ENCODE measurements around the gene CYB5R3.

Gene CYB5R3

DNA sequence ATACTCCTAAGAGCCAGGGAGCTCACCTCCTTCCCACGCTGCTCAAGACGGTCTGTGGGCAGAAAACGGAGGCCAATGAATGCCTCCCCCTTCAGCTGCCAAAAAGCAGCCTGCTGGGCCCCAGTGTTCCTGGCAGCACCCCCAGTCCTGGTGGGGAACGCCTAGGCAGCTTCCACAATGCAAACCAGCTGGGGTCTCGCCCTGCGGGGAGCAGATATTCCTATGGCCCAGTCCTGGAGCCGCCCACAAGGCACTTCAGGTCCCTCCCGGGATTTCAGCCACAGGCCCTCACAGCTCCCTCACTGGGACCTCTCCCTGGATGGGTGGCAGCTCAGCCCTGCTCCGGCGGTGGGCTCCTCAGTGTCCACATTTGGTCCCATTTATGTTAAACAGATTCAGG is 42.2 kb upstream of the CYB5R3 start:
- TF ChIP-seq CSDC2 (CRISPR knock-in tag; IDR thresholded peaks at IDR 0.05) (no peak), RARB (CRISPR knock-in tag; IDR thresholded peaks at IDR 0.05) (no peak), ZNF565 (CRISPR knock-in tag; conservative IDR thresholded peaks at IDR 0.05; ENCODE audit: low read depth) (no peak), GLIS3 (CRISPR knock-in tag; IDR thresholded peaks at IDR 0.05) (no peak), ZNF70 (CRISPR knock-in tag; IDR thresholded peaks at IDR 0.05) (no peak)
- TF ChIP-seq, protein P1, sequence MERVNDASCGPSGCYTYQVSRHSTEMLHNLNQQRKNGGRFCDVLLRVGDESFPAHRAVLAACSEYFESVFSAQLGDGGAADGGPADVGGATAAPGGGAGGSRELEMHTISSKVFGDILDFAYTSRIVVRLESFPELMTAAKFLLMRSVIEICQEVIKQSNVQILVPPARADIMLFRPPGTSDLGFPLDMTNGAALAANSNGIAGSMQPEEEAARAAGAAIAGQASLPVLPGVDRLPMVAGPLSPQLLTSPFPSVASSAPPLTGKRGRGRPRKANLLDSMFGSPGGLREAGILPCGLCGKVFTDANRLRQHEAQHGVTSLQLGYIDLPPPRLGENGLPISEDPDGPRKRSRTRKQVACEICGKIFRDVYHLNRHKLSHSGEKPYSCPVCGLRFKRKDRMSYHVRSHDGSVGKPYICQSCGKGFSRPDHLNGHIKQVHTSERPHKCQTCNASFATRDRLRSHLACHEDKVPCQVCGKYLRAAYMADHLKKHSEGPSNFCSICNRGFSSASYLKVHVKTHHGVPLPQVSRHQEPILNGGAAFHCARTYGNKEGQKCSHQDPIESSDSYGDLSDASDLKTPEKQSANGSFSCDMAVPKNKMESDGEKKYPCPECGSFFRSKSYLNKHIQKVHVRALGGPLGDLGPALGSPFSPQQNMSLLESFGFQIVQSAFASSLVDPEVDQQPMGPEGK (CRISPR knock-in tag; IDR thresholded peaks at IDR 0.05; ENCODE audit: borderline replicate concordance) = no peak
- TF ChIP-seq, protein P2, sequence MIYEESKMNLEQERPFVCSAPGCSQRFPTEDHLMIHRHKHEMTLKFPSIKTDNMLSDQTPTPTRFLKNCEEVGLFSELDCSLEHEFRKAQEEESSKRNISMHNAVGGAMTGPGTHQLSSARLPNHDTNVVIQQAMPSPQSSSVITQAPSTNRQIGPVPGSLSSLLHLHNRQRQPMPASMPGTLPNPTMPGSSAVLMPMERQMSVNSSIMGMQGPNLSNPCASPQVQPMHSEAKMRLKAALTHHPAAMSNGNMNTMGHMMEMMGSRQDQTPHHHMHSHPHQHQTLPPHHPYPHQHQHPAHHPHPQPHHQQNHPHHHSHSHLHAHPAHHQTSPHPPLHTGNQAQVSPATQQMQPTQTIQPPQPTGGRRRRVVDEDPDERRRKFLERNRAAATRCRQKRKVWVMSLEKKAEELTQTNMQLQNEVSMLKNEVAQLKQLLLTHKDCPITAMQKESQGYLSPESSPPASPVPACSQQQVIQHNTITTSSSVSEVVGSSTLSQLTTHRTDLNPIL (CRISPR knock-in tag; IDR thresholded peaks at IDR 0.05; ENCODE audit: low read depth) = no peak
- ATAC-seq = no peak

DNA sequence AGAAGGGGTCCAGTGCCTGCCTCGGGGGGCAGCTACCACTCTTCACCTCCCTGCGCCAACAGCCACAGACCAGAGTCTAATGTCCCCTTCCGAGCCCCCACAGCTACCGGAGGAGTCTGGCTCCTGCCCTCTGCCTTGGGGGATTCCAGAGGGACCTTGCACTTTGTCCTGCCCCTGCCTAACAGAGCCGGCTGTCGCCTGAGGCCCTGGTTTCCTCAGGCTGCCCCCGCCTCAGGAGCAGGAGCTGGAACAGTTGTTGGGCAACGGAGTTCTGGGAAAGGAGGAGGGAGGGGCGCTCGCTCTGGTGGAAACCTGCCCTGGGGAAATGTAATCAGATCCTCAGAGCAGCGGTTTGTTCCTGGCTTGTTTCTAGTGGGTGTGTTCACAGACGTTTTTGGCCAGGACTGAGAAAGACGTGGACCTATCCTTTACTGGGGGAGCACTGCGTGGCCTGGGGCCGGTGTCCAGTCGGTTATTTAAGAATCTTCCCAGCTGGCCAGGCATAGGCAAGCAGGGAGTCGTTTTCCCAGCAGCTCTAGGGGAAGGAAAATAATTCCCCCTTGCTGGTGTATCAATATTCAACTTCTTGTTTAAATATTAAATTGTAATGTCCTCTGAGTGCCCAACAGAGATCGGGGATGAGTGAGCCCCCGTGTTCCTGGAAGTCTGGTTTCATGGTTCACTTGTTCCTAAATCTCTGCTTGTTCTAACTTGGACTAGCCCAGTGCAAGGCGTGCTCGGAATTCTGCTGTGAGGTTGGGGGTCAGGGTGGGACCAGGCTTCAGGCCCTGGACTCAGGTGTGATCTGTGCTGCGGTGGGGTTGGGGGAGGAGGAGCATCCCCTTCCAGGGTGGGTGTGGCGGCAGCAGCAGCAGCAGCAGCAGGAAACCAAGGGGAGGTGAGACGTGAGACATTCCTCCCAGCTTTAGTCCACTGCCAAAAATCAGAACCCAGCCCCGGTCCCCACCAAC is 39.3 kb upstream of the CYB5R3 start:
- TF ChIP-seq, protein P3, sequence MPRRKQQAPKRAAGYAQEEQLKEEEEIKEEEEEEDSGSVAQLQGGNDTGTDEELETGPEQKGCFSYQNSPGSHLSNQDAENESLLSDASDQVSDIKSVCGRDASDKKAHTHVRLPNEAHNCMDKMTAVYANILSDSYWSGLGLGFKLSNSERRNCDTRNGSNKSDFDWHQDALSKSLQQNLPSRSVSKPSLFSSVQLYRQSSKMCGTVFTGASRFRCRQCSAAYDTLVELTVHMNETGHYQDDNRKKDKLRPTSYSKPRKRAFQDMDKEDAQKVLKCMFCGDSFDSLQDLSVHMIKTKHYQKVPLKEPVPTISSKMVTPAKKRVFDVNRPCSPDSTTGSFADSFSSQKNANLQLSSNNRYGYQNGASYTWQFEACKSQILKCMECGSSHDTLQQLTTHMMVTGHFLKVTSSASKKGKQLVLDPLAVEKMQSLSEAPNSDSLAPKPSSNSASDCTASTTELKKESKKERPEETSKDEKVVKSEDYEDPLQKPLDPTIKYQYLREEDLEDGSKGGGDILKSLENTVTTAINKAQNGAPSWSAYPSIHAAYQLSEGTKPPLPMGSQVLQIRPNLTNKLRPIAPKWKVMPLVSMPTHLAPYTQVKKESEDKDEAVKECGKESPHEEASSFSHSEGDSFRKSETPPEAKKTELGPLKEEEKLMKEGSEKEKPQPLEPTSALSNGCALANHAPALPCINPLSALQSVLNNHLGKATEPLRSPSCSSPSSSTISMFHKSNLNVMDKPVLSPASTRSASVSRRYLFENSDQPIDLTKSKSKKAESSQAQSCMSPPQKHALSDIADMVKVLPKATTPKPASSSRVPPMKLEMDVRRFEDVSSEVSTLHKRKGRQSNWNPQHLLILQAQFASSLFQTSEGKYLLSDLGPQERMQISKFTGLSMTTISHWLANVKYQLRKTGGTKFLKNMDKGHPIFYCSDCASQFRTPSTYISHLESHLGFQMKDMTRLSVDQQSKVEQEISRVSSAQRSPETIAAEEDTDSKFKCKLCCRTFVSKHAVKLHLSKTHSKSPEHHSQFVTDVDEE (CRISPR knock-in tag; IDR thresholded peaks at IDR 0.05) = no peak
- no peak for TF ChIP-seq ZNF565 (CRISPR knock-in tag; conservative IDR thresholded peaks at IDR 0.05; ENCODE audit: low read depth)
- no peak for TF ChIP-seq ARNTL (CRISPR knock-in tag; IDR thresholded peaks at IDR 0.05; ENCODE audit: borderline replicate concordance, low read depth)
- TF ChIP-seq CSRNP3 (CRISPR knock-in tag; IDR thresholded peaks at IDR 0.05) = no peak
- no peak for TF ChIP-seq ESRRG (CRISPR knock-in tag; IDR thresholded peaks at IDR 0.05)
- TF ChIP-seq ZFP30 (CRISPR knock-in tag; IDR thresholded peaks at IDR 0.05) = no peak
- no peak for TF ChIP-seq BACH2 (CRISPR knock-in tag; IDR thresholded peaks at IDR 0.05; ENCODE audit: borderline replicate concordance)
- no peak for TF ChIP-seq TOX (CRISPR knock-in tag; IDR thresholded peaks at IDR 0.05; ENCODE audit: borderline replicate concordance)
- TF ChIP-seq GLIS3 (CRISPR knock-in tag; IDR thresholded peaks at IDR 0.05) = no peak
- TF ChIP-seq OSR1 (CRISPR knock-in tag; IDR thresholded peaks at IDR 0.05) = no peak
- TF ChIP-seq, protein P2 (CRISPR knock-in tag; IDR thresholded peaks at IDR 0.05; ENCODE audit: low read depth) = no peak
- ATAC-seq = peak; percentile 86

DNA sequence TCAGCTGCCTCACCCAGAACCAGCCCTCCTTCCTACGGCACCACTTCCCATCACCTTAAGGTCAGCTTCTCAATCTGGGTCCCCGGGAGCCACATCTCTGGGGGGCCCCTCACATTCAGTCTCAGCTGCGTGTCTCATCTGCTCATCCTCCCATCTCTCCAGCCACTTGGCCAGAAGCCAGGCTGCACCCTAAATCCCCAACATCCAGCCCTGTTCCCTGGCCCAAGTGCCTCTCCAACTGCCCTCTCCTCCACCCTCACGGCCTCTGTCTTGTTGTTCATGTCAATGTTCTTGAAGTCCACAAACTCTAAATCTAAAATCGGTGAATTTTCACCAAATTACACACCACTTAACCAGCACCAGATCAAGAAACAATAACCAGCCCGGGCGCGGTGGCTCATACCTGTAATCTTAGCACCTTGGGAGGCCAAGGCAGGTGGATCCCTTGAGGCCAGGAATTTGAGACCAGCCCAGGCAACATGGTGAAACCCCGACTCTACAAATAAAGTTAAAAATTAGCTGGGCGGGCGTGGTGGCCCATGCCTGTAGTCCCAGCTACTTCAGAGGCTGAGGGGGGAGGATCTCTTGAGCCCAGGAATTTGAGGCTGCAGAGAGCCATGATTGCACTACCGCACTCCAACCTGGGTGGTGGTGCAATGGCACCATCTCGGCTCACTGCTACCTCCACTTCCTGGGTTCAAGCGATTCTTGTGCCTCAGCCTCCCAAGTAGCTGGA is 37.7 kb upstream of the CYB5R3 start:
- no peak for ATAC-seq
- no peak for TF ChIP-seq ZNF70 (CRISPR knock-in tag; IDR thresholded peaks at IDR 0.05)
- TF ChIP-seq, protein P2 (CRISPR knock-in tag; IDR thresholded peaks at IDR 0.05; ENCODE audit: low read depth) = no peak
- TF ChIP-seq CSRNP3 (CRISPR knock-in tag; IDR thresholded peaks at IDR 0.05) = no peak
- no peak for TF ChIP-seq ZFP3 (CRISPR knock-in tag; IDR thresholded peaks at IDR 0.05)
- no peak for TF ChIP-seq ARNTL (CRISPR knock-in tag; IDR thresholded peaks at IDR 0.05; ENCODE audit: borderline replicate concordance, low read depth)
- no peak for TF ChIP-seq PPARA (CRISPR knock-in tag; IDR thresholded peaks at IDR 0.05; ENCODE audit: borderline replicate concordance)
- no peak for TF ChIP-seq ESRRG (CRISPR knock-in tag; IDR thresholded peaks at IDR 0.05)
- TF ChIP-seq ZNF8 (CRISPR knock-in tag; IDR thresholded peaks at IDR 0.05) = no peak
- TF ChIP-seq GLIS3 (CRISPR knock-in tag; IDR thresholded peaks at IDR 0.05) = no peak
- no peak for TF ChIP-seq SNAI2 (CRISPR knock-in tag; IDR thresholded peaks at IDR 0.05)
- no peak for TF ChIP-seq ZNF565 (CRISPR knock-in tag; conservative IDR thresholded peaks at IDR 0.05; ENCODE audit: low read depth)
- TF ChIP-seq ISL1 (CRISPR knock-in tag; IDR thresholded peaks at IDR 0.05) = no peak
- TF ChIP-seq RARB (CRISPR knock-in tag; IDR thresholded peaks at IDR 0.05) = no peak
- TF ChIP-seq CSDC2 (CRISPR knock-in tag; IDR thresholded peaks at IDR 0.05) = no peak
- TF ChIP-seq, protein P1 (CRISPR knock-in tag; IDR thresholded peaks at IDR 0.05; ENCODE audit: borderline replicate concordance) = no peak

All from SK-N-SH treated with all-trans-retinoic acid at 6 μM for 48 hours (cell line).